NCI-H1694 (cell line): ENCODE data around the gene CLEC6A.
"Not testable (repeated sequence)": the region's sequence is repeated elsewhere in the genome, so short reads cannot be mapped to it uniquely, and the experiment has no call there.

ENCODE experiments used
- DNase-seq: peaks from one replicate; lab custom pipeline; 2025; lab: John Stamatoyannopoulos, UW

CLEC6A gene

DNA sequence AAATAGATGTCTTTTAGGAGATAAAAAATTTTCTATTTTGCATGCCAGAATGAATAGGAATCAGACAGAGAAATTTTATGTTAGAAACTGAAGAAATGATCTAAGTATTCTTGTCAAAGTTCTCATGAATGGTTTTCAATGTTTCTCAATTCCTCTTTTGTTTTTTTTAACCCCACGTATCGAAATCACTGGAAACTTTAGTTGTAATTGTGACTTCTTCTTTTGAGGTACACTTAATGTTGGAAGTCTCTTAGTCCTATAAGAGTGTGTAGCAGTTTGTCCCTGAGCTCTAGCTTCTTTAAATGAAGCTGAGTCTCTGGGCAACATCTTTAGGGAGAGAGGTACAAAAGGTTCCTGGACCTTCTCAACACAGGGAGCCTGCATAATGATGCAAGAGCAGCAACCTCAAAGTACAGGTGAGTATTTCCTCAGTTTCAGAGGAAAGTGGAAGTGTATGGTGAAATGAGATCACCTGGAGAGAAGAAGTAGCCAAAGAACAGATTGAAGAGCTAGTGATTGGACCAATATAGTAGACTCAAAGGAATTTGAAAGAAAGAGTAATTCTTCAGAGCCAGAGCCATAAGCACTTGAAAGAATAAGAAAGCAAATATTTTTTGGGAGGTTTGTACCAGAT lies at the start of gene CLEC6A:
TSS of gene CLEC6A (plus strand) at position 236 of the 634 bp plus-strand sequence. CDS start at position 386, 150 bp downstream.
- DNase-seq, result no peak

GRCh38 chr12:8419576-8419975 lies 36.2 kb upstream of the CLEC6A start:
- DNase-seq, result not testable (repeated sequence)

DNA sequence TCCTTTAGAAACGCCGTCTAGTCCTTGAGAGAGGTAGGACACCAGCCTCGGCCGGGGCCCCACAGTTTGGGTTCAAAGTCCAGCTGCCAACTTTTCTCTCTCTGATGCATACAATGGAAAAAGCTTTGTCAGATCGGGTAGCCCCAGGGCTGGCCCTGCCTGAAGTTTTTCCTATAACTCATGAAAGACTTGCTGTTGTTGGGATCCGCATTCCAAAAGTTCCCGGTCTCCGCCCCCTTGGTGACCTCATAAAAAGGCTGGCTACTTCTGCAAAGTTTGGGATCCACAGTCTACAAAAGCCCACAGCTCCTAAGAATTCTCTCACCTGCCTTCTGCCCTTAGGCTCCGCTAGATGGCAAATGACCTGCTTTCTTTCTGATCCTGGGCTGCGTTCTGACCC lies 35.3 kb upstream of the CLEC6A start:
- no peak for DNase-seq

GRCh38 chr12:8444536-8445278 lies 11.1 kb upstream of the CLEC6A start:
- not testable (repeated sequence) for DNase-seq

- DNase-seq, result no peak
These were observed 10.0 kb upstream of the CLEC6A start for GRCh38 chr12:8445731-8446130.

- no peak for DNase-seq
These were observed 8.9 kb upstream of the CLEC6A start for GRCh38 chr12:8446642-8447547.

DNA sequence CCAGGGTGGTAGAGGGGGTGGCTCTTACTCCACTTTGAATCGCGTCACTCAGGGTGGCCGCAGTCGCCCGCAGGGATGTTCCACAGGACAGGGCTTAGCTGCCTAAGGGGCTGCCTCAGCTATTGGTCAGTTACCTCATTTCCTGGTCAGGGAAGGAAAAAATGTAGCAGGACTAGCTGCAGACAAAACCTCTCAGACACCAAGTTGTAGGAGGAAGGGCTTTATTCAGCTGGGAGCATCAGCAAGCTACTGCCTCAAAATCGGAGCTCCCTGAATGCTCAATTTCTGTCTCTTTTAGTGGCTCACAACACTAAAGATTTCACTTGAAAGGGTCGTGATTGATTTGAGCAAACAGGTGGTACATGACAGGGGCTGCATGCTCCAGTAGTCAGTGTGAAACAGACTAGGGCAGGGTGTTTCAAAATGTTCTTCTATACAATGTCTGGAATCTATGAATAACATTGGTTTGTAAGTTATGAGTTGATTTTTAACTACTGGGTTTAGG lies 6.4 kb upstream of the CLEC6A start:
- DNase-seq, result no peak

DNA sequence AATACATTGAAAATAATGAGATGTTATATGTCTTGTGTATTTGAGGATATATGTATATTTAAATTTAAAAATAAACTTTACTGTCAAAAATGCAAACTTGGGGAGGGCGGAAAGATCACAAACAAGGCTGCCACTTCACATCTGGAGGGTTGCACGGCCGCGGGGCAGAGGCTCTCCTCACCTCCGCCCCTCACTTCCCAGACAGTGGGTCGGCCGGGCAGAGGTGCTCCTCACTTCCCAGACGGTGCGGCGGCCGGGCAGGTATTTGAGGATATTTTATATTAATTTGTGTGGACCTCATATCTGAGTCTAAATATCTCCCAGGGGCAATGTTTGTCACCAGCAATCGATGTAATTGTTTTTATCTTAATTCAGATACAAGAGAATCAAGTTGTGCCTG lies 3.7 kb upstream of the CLEC6A start:
- no peak for DNase-seq

GRCh38 chr12:8453021-8453513 lies 2.7 kb upstream of the CLEC6A start:
- DNase-seq, result no peak

GRCh38 chr12:8453796-8454195 lies 2.0 kb upstream of the CLEC6A start:
- no peak for DNase-seq

DNA sequence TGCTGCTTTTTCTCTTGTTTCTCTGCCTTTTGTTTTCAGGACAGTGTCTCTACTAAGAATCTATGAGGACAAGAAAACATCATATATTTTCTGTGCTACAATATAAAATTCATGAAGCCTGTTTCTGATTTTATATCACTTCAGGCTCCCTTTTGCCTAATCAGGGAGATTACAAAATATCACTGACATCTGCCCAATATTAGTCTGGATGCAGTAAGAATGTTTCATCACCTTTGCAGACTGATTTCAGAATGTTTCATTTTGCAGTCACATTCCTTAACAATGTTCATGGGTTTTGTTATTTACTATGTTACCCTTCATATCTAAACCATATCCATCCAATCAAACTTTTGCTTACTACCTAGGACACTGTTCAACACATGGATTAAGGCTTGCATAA lies 491 bp upstream of the CLEC6A start:
- no peak for DNase-seq

DNA sequence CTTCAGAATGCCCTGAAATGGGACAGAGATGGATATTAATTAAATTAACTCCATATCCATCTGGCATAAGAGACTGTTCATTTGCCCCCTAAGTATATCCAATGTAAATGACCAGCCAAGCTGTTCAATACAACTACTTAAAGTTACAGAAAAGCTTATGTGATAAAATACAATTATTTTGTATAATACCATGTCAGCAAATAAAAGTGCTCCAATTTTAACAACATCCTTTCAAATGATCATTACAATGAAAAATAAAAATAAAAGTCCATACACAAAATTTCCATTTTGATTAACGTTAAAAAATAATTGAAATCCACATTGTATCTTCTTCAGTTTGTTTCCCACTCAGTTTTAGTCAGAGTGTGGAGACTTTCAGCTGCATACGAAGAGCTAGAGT lies 5.7 kb downstream of the CLEC6A start:
- no peak for DNase-seq

- DNase-seq, result no peak
These were observed 9.7 kb downstream of the CLEC6A start for GRCh38 chr12:8465301-8465996.

GRCh38 chr12:8466241-8466640 lies 10.5 kb downstream of the CLEC6A start:
- no peak for DNase-seq

- DNase-seq, result no peak
These were observed 15.3 kb downstream of the CLEC6A start for GRCh38 chr12:8471090-8471489.

- DNase-seq, result no peak
These were observed 19.9 kb downstream of the CLEC6A start for GRCh38 chr12:8475508-8476203.

- DNase-seq, result no peak
These were observed 26.9 kb downstream of the CLEC6A start for GRCh38 chr12:8482571-8483061.

GRCh38 chr12:8483079-8483478 lies 27.3 kb downstream of the CLEC6A start:
- no peak for DNase-seq

DNA sequence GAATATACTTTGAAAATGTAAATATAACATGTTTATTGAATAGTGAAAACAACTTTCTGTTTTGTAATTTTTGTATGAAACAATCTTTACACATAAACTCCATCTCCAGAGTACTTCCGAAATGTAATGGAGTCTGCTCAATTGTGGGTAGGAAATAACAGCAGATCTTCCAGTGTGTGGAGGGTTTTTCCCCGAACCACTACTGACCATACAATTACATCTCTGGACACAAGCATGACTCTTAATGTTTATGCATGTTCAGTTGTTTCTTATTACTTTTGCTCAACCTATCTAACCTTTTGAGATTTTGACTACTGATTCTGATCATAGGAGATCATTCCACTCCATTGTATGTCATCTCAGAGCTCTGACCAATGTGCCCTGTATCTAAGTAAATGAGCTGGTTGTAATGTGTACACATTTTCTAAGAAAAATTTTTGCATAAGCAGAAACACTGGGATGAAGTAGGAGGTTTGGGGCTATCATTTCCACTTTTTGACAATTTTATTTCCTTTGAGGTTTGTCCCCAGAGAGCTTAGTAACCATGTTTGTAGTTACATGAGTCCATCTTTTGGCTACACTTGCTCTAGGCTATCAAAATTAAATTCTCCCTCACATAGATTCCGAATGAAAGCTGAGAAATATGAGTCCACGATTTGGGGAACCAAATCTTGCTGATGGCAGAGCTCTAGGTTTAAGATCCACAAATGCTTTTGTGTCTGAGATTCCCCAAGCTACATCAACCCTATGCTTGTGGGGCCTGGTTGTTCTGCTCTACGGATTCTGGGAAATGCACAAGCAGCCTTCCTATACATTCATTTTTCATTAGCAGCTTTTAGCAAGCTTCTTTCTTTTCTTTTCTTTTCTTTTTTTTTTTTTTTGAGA lies 36.1 kb downstream of the CLEC6A start:
- DNase-seq, result no peak

- no peak for DNase-seq
These were observed 37.3 kb downstream of the CLEC6A start for GRCh38 chr12:8493084-8493483.
